Thyroid gland (tissue), 4 donors: ENCODE measurements around the gene SH2B2.

Experiments used
- CTCF ChIP-seq, 6 experiments: fragments of 200-600 bp in 3 of 6; fragments of 450-650 bp in 3 of 6; sonication (generic) in 3 of 6; IDR thresholded peaks; one replicate each; pipeline ENCODE4 v1.5.1; 2016 to 2019; ENCODE audit warnings: antibody characterized with exemption in 6 of 6, mild to moderate bottlenecking in 2 of 6, inconsistent platforms in 1 of 6, moderate library complexity in 1 of 6
- POLR2A ChIP-seq, 2 donors: fragments of 450-650 bp; IDR thresholded peaks; one replicate each; pipeline ENCODE4 v1.6.1; 2017; ENCODE audit warnings: antibody characterized with exemption in 2 of 2, mild to moderate bottlenecking in 2 of 2, moderate library complexity in 1 of 2

GRCh38 chr7:102281785-102282184 is 4.9 kb upstream of the SH2B2 start:
- TF ChIP-seq CTCF (IDR thresholded peaks at IDR 0.05) (no peak), POLR2A (IDR thresholded peaks at IDR 0.05) (no peak)
